ENCODE data around the gene FKBP11.
"Not testable (repeated sequence)": the region's sequence is repeated elsewhere in the genome, so short reads cannot be mapped to it uniquely, and the experiment has no call there.

Gene FKBP11

GRCh38 chr12:48881686-48882314 lies 43.5 kb downstream of the FKBP11 start:
- DNase-seq (ENCODE audit: low spot score), result no peak
- Histone ChIP-seq H3K27ac (peak overlapping the region in 1 of 2 donors; percentile 51), H3K4me3 (peak overlapping the region; percentile 54)
- TF ChIP-seq, protein P1, sequence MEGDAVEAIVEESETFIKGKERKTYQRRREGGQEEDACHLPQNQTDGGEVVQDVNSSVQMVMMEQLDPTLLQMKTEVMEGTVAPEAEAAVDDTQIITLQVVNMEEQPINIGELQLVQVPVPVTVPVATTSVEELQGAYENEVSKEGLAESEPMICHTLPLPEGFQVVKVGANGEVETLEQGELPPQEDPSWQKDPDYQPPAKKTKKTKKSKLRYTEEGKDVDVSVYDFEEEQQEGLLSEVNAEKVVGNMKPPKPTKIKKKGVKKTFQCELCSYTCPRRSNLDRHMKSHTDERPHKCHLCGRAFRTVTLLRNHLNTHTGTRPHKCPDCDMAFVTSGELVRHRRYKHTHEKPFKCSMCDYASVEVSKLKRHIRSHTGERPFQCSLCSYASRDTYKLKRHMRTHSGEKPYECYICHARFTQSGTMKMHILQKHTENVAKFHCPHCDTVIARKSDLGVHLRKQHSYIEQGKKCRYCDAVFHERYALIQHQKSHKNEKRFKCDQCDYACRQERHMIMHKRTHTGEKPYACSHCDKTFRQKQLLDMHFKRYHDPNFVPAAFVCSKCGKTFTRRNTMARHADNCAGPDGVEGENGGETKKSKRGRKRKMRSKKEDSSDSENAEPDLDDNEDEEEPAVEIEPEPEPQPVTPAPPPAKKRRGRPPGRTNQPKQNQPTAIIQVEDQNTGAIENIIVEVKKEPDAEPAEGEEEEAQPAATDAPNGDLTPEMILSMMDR (IDR thresholded peaks at IDR 0.05), result no peak

GRCh38 chr12:48880647-48881046 lies 44.6 kb downstream of the FKBP11 start:
- Histone ChIP-seq H3K4me3 (no peak overlapping the region), H3K27ac (no peak overlapping the region)
- TF ChIP-seq, protein P1 (IDR thresholded peaks at IDR 0.05), result no peak
- no peak for DNase-seq (ENCODE audit: low spot score)

GRCh38 chr12:48878548-48878947 lies 46.7 kb downstream of the FKBP11 start:
- Histone ChIP-seq H3K27ac (no peak overlapping the region), H3K4me3 (no peak overlapping the region)
- DNase-seq (ENCODE audit: low spot score), result no peak
- TF ChIP-seq, protein P1 (IDR thresholded peaks at IDR 0.05), result no peak

GRCh38 chr12:48875944-48876515 lies 49.3 kb downstream of the FKBP11 start:
- no peak overlapping the region for H3K4me3 ChIP-seq
- no peak for DNase-seq (ENCODE audit: low spot score)
- TF ChIP-seq, protein P1 (IDR thresholded peaks at IDR 0.05), result no peak
- no peak overlapping the region for H3K27ac ChIP-seq

- DNase-seq (ENCODE audit: low spot score); H3K27ac ChIP-seq: not testable (repeated sequence)
These were observed 51.8 kb downstream of the FKBP11 start for GRCh38 chr12:48873534-48873933.

DNA sequence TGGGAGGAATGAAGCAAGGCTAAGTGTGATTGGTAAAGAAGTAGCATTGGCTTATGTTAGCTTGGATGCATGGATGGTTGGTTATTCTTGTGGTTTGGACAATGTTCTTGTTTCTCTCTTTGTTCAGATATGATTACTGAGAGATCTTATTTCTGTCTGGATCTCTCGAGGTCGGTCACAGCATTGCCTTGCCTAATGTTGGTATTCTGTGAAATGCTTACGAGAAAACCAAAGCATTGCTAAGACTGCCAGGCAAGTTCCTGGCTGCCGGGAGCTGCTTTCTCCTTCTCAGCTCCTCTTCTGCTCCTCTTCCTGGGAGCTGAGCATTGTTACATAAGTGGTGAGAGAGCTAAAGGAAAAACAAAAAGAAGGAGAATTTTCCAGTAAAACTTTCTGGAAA lies 52.2 kb downstream of the FKBP11 start:
- H3K27ac ChIP-seq, result no peak overlapping the region
- TF ChIP-seq, protein P1 (IDR thresholded peaks at IDR 0.05), result no peak
- no peak overlapping the region for H3K4me3 ChIP-seq
- no peak for DNase-seq (ENCODE audit: low spot score)

More at GRCh38 chr12:48873534-48873933, 51.8 kb downstream of the FKBP11 start:
- H3K4me3 ChIP-seq, result not testable (repeated sequence)

Measured in coronary artery (tissue), 2 donors.